Daoy (cell line): ENCODE results near the gene IL13RA2. TPM values are rescaled to one million over a fixed set of nuclear protein-coding genes. Genes with fewer than 3 reads are reported as not detected.

Experiments used
- DNase-seq: peaks from one replicate; pipeline ENCODE4 v3.0.0-alpha.2; 2015; ENCODE audit warnings: low read depth
- total RNA-seq: library from RNA; depleted of rRNA; stranded (reverse); fragments of >200 nt; shearing (Covaris generic); gene quantifications from 2 replicates; pipeline ENCODE4 v1.2.3, GENCODE V29; 2014; rRNA removed

Gene IL13RA2
- total RNA-seq, 1 experiment from 2014 or later, result 70.3 TPM

- DNase-seq, result no peak
These were observed 19.6 kb downstream of the IL13RA2 start for GRCh38 chrX:114997779-114998178.

GRCh38 chrX:114985967-114986592, 31.3 kb downstream of the IL13RA2 start:
- no peak for DNase-seq

GRCh38 chrX:114976292-114976691, 41.1 kb downstream of the IL13RA2 start:
- no peak for DNase-seq

GRCh38 chrX:114973013-114973412, 44.4 kb downstream of the IL13RA2 start:
- DNase-seq, result no peak

GRCh38 chrX:114970806-114971205, 46.6 kb downstream of the IL13RA2 start:
- no peak for DNase-seq

- no peak for DNase-seq
These were observed 53.0 kb downstream of the IL13RA2 start for GRCh38 chrX:114964374-114964773.

- no peak for DNase-seq
These were observed 55.2 kb downstream of the IL13RA2 start for GRCh38 chrX:114962209-114962608.

- DNase-seq, result no peak
These were observed 57.7 kb downstream of the IL13RA2 start for GRCh38 chrX:114959729-114960128.

Other genes starting within 250 kb of the IL13RA2 start
- not detected in 2 replicates for gene RBMXL3, start 171.8 kb upstream of the IL13RA2 start, total RNA-seq
- 1.3 and 2.8 TPM in 2 replicates for gene LRCH2, start 216.5 kb upstream of the IL13RA2 start, total RNA-seq